IPS DF 6.9 (cell line): ENCODE data around the gene EEF1AKMT1.

ENCODE experiments used
- DNase-seq: peaks from one replicate; pipeline ENCODE4 v3.0.0-alpha.2; 2013; ENCODE audit warnings: low read depth, low spot score
- H3K27ac ChIP-seq: one replicate; pipeline ENCODE4 v1.5.1; 2013; ENCODE audit warnings: low read length, control low read depth
- H3K27me3 ChIP-seq: 2 replicates; pipeline ENCODE4 v1.6.1; 2013; ENCODE audit warnings: mild to moderate bottlenecking, low read length; ENCODE audit not compliant: control insufficient read depth, insufficient read depth
- H3K36me3 ChIP-seq: 2 replicates; pipeline ENCODE4 v1.6.1; 2013; ENCODE audit warnings: low read length; ENCODE audit not compliant: control insufficient read depth, insufficient read depth
- H3K4me1 ChIP-seq: 2 replicates; pipeline ENCODE4 v1.6.1; 2013; ENCODE audit warnings: low read length; ENCODE audit not compliant: control insufficient read depth, insufficient read depth
- H3K4me3 ChIP-seq: 2 replicates; pipeline ENCODE4 v1.5.1; 2013; ENCODE audit warnings: mild to moderate bottlenecking, low read length
- H3K9me3 ChIP-seq: 2 replicates; pipeline ENCODE4 v1.6.1; 2013; ENCODE audit warnings: low read length, inconsistent platforms; ENCODE audit not compliant: control insufficient read depth, insufficient read depth
- WGBS: extraction: QIAGEN DNeasy Blood & Tissue Kit; methylation state at CpG from one replicate; pipeline ENCODE4 v1.1.7; 2013; ENCODE audit warnings: mixed read lengths, missing lambda C conversion rate; ENCODE audit not compliant: insufficient read length, insufficient coverage; 5-methylcytosine and 5-hydroxymethylcytosine counted together

The EEF1AKMT1 gene

DNA sequence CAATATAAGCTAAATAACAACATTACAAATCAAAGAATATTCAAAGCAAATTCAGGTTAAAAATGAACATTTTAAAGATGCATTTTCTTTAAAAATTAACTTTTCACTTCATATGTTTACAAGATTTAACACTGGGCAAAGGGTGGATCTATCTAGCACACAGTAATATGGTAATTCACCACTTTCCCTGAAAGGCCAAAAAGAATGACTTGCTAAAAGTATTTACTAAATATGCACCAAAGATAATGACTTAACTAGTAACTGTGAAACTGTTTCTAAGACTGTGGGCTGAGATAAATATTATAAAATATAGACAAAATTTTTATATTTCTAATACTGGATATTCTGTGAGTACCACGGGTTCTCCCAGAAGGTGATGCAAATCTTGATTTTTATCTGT lies 4.5 kb upstream of the EEF1AKMT1 start:
- Histone ChIP-seq H3K4me1 (no peaks in the 10 kb centered on the region), H3K27ac (no peak overlapping the region), H3K9me3 (no peaks in the 10 kb centered on the region), H3K4me3 (no peak overlapping the region), H3K36me3 (no peaks in the 10 kb centered on the region), H3K27me3 (no peaks in the 10 kb centered on the region)
- DNase-seq, result no peak
- WGBS, result no CpG with 5 or more reads among the region's 1 CpG

GRCh38 chr13:20776751-20777150 lies 3.0 kb upstream of the EEF1AKMT1 start:
- no CpG with 5 or more reads among the region's 1 CpG for WGBS
- no peak overlapping the region for H3K27ac ChIP-seq
- no peak for DNase-seq
- no peaks in the 10 kb centered on the region for H3K36me3 ChIP-seq
- 0 out of 2 replicates have a peak, but pooled peaks cover 2% of the 10 kb centered on the region for H3K27me3 ChIP-seq
- H3K4me1 ChIP-seq, result 0 out of 2 replicates have a peak, but pooled peaks cover 3% of the 10 kb centered on the region
- H3K9me3 ChIP-seq, result no peaks in the 10 kb centered on the region
- H3K4me3 ChIP-seq, result no peak overlapping the region

DNA sequence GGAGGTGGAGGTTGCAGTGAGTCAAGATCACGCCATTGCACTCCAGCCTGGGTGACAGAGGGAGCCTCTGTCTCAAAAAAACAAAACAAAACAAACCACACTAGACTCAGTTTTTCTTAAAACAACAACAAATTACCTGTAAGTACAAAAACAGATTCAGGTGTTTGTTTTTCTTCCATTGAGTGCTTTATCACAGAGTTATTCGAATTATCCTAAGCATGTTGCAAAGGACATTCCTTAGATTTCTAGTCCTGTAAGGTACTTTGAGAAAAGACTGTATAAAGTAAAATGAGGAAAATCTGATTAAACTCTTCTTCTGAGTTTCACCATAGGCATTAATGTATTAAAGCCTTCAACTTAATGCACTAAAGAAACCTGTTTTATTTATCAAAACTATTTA lies 2.2 kb upstream of the EEF1AKMT1 start:
- Histone ChIP-seq H3K27ac (no peak overlapping the region), H3K4me3 (no peak overlapping the region), H3K9me3 (no peaks in the 10 kb centered on the region), H3K36me3 (no peaks in the 10 kb centered on the region), H3K4me1 (0 out of 2 replicates have a peak, but pooled peaks cover 3% of the 10 kb centered on the region), H3K27me3 (0 out of 2 replicates have a peak, but pooled peaks cover 2% of the 10 kb centered on the region)
- no peak for DNase-seq
- no CpG with 5 or more reads among the region's 2 CpGs for WGBS

DNA sequence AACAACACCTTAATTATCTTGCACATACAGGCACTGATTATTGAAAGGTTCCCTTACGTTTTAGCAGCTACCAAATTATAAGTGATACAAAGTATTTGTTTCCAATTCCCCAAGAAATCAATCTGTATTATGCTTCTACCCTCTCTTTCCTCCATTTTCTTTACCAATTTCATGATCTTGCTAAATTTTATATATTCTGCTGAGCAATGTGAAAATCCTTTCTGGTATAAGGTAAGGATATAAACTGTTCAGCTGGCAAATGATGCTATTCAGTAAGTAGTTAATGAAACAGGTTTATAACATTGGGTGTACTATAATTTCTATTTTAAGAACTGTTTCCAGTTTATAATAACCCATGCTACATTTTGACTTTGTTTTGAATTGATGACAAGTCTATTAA lies 985 bp upstream of the EEF1AKMT1 start:
- H3K27ac ChIP-seq, result no peak overlapping the region
- no peak for DNase-seq

DNA sequence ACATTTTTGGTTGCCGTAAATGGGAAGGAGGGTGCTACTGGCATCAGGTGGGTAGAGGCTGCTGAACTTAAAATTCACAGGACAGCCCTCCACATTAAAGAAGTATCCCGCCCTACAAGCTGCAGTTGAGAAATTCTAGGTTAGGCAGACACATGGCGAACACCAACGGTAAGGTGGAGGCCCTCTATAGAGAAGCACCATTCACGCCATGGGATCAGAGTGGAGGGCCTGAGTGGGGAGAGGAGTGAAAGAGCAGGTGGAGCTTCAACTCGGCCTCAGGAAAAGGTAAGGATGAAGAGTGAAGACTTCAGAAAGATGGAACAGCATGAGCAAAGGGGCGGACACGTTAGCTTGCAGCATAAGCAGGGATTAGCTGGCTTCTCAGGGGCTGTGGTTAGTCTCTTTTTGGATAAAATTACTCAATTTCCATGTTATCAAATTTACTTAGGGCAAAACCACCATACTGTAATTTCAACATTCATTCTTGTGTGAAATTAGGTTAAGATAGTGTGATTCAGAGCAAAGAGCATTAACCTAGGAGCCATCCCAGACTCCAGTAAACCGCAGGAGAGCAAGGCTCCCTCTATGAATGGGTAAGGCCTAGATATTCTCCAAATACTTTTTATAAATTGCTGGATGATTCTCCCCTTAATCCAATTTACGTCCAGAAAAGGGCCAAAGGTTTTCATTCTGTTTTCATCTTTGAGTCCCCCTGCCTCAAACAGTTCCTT lies 1.2 kb downstream of the EEF1AKMT1 start:
- Histone ChIP-seq H3K4me1 (0 out of 2 replicates have a peak, but pooled peaks cover 3% of the 10 kb centered on the region), H3K9me3 (no peaks in the 10 kb centered on the region), H3K36me3 (no peaks in the 10 kb centered on the region), H3K27me3 (0 out of 2 replicates have a peak, but pooled peaks cover 2% of the 10 kb centered on the region), H3K27ac (no peak overlapping the region), H3K4me3 (no peak overlapping the region; the same call in 1 of the 2 replicates)
- no CpG with 5 or more reads among the region's 10 CpGs for WGBS
- DNase-seq, result no peak

More for the DNA sequence above, 985 bp upstream of the EEF1AKMT1 start:
- Histone ChIP-seq H3K36me3 (no peaks in the 10 kb centered on the region), H3K9me3 (no peaks in the 10 kb centered on the region), H3K4me3 (no peak overlapping the region), H3K27me3 (0 out of 2 replicates have a peak, but pooled peaks cover 2% of the 10 kb centered on the region), H3K4me1 (0 out of 2 replicates have a peak, but pooled peaks cover 3% of the 10 kb centered on the region)
- WGBS, result no CpG with 5 or more reads among the region's 1 CpG

DNA sequence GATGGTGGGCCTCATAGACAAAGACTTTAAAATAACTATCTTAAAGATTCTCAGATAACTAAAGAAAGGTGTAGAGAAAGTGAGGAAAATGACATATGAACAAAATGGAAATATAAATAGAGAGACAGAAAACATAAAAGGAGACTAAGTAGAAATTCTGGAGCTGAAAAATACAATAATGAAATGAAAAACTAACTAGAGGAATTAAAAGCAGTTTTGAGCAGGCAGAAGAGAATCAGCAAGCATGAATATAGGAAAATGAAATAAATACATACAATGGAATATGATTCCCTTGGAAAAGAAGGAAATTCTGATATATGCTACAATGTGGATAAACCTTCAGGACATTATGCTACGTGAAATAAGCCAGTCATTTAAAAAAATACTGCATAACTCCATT lies 3.9 kb downstream of the EEF1AKMT1 start:
- H3K4me1 ChIP-seq, result 0 out of 2 replicates have a peak, but pooled peaks cover 3% of the 10 kb centered on the region
- no CpG with 5 or more reads among the region's 1 CpG for WGBS
- no peaks in the 10 kb centered on the region for H3K36me3 ChIP-seq
- H3K9me3 ChIP-seq, result no peaks in the 10 kb centered on the region
- no peak overlapping the region for H3K4me3 ChIP-seq
- H3K27me3 ChIP-seq, result 0 out of 2 replicates have a peak, but pooled peaks cover 2% of the 10 kb centered on the region
- H3K27ac ChIP-seq, result no peak overlapping the region
- DNase-seq, result no peak

DNA sequence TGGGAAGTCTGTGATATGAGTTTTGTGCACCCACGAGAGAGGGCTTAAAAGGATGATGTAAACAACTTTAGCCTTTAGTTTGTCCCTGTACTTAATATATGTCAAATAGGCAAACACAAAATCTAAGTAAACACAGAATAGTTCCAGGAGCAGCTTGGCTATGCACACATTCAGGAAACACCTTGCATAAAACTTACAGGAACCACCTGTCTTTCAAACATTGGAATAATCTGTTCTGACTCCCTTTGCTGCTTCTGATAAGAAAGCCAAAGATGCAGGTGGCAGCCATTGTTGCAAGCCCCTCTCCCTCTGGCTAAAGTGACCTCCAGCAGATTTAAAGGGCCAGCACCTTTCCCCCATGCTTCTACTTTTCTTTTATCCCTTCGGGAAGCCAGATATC lies 4.7 kb downstream of the EEF1AKMT1 start:
- no peaks in the 10 kb centered on the region for H3K9me3 ChIP-seq
- 0 out of 2 replicates have a peak, but pooled peaks cover 2% of the 10 kb centered on the region for H3K27me3 ChIP-seq
- no peak overlapping the region for H3K4me3 ChIP-seq
- DNase-seq, result no peak
- WGBS, result no CpG with 5 or more reads among the region's 2 CpGs
- 0 out of 2 replicates have a peak, but pooled peaks cover 3% of the 10 kb centered on the region for H3K4me1 ChIP-seq
- H3K36me3 ChIP-seq, result no peaks in the 10 kb centered on the region
- no peak overlapping the region for H3K27ac ChIP-seq

- H3K27ac ChIP-seq, result no peak overlapping the region
These were observed 6.3 kb downstream of the EEF1AKMT1 start for GRCh38 chr13:20767309-20767943.

GRCh38 chr13:20760872-20761271 lies 12.9 kb downstream of the EEF1AKMT1 start:
- WGBS, result no CpG with 5 or more reads among the region's 3 CpGs
- H3K36me3 ChIP-seq, result no peaks in the 10 kb centered on the region
- no peaks in the 10 kb centered on the region for H3K9me3 ChIP-seq

More at GRCh38 chr13:20767309-20767943, 6.3 kb downstream of the EEF1AKMT1 start:
- DNase-seq, result no peak
- Histone ChIP-seq H3K36me3 (no peaks in the 10 kb centered on the region), H3K27me3 (0 out of 2 replicates have a peak, but pooled peaks cover under 1% of the 10 kb centered on the region), H3K4me3 (no peak overlapping the region), H3K4me1 (0 out of 2 replicates have a peak, but pooled peaks cover 2% of the 10 kb centered on the region), H3K9me3 (no peaks in the 10 kb centered on the region)
- WGBS, result no CpG with 5 or more reads among the region's 2 CpGs

DNA sequence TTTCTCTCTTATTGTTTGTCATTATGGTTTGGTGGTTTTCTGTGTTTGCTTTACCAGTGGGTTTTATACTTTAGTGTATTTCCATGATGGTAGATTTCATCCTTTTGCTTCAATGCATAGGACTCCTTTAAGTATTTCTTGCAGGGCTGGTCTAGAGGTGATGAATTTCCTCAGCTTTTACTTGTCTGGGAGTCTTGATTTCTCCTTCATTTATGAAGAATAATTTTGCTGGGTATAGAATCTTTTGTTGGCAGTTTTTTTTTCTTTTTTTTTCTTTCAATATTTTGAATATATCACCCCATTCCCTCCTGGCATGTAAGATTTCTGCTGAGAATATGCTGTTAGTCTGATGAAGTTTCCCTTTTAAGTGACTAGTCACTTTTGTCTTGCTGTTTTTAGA lies 19.8 kb downstream of the EEF1AKMT1 start:
- Histone ChIP-seq H3K4me1 (no peaks in the 10 kb centered on the region), H3K27ac (no peak overlapping the region), H3K4me3 (no peak overlapping the region), H3K27me3 (no peaks in the 10 kb centered on the region), H3K36me3 (no peaks in the 10 kb centered on the region), H3K9me3 (no peaks in the 10 kb centered on the region)
- no peak for DNase-seq

More at GRCh38 chr13:20760872-20761271, 12.9 kb downstream of the EEF1AKMT1 start:
- Histone ChIP-seq H3K4me1 (no peaks in the 10 kb centered on the region), H3K27ac (no peak overlapping the region), H3K4me3 (no peak overlapping the region), H3K27me3 (no peaks in the 10 kb centered on the region)
- no peak for DNase-seq
